Fibroblast of peridontal ligament (primary cell): ENCODE data around the gene XYLT1.

ENCODE experiments used
- DNase-seq: peaks from one replicate; pipeline ENCODE4 v3.0.0-alpha.2; 2010; ENCODE audit errors: extremely low read depth

The XYLT1 gene

DNA sequence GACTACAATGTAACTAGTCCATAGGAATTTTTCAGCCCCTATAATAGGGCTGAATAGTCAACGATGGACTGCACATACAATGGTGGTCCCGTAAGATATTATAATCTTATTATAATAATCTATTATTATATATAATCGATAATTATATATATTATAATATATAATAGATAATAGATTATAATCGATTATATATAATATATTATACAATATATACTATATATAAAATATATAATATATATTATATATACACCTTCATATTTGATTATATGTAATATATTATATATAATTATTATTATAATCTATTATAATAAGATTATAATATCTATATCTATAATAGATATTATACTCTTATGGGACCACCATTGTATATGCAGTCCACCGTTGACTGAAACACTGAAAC is 238.8 kb downstream of the XYLT1 start:
- DNase-seq, result no peak

DNA sequence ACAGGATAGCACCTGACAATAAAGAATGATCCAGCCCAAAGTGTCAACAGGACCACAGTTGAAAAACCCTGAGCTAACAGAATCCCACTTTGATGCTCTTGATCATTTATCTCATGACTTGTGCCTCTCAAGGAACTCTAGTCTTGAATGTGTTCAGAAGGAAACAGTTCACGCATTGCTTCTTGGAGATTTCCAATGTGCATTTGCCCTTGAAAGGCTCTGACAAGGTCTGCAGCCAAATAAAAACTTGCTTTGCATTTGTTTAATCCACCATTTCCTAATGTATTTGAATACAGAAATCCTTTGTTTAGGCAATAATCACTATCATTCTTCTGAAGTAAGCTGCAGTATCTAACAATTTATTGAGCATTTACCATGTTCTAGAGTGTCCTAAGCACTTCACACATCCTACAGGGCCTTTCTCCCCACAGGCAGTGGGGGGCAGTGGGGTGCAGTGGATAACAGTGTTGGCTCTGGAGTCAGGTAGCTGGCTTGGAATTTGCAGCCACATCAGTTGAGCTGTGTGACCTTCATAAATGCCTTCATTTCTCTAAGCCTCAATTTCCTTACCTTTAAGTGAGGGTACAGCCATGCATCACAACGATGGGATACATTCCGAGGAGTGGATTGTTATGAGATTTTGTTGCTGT is 239.7 kb downstream of the XYLT1 start:
- no peak for DNase-seq

DNA sequence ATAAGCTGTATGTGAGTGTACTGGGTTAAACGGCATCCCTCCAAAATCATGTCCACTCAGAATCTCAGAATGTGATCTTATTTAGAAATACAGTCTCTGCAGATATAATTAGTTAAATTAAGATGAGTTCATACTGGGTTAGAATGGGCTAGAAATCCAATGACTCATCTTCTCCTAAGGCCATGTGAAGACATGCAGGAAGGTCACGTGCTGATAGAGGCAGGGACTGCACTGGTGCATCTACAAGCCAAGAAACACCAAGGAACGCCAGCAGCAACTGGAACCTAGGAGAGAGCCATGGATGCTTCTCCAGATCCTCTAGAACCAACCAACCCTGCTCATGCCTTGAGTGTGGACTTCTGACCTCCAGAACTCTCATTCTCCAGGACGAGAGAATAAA is 241.0 kb downstream of the XYLT1 start:
- peak; percentile 44 for DNase-seq

DNA sequence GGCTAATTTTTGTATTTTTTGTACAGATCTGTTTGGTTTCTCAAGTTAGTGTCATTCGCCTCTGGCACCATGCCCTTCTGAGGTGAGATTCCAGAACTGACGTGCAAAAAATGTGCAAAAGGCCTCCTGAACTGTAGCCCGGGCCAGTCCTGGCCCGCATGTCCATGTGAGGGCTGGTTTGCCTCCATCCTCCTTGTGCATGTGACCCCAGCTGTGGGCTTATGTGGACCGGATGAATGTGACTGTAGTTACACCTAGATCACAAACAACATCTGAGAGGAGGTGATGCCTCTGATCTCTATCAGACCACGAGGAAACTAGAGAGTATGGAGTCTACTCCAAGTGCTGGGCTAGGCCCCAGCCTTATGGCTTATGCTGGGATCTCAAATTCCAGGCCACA is 241.6 kb downstream of the XYLT1 start:
- no peak for DNase-seq

DNA sequence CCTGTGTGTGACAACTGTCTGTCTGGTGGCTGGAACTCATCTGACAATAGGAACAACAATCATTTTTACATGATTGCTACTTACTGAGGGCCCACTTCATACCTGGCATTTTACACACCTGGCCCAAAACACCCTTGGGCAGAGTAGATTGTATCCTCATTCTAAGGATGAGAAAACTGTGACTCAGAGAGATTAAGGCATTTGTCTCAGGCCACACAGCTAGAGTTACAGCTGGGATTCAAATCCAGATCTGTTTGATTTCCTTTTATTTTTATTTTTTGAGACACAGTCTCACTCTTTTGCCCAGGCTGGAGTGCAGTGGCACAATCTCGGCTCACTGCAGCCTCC is 242.1 kb downstream of the XYLT1 start:
- DNase-seq, result no peak

DNA sequence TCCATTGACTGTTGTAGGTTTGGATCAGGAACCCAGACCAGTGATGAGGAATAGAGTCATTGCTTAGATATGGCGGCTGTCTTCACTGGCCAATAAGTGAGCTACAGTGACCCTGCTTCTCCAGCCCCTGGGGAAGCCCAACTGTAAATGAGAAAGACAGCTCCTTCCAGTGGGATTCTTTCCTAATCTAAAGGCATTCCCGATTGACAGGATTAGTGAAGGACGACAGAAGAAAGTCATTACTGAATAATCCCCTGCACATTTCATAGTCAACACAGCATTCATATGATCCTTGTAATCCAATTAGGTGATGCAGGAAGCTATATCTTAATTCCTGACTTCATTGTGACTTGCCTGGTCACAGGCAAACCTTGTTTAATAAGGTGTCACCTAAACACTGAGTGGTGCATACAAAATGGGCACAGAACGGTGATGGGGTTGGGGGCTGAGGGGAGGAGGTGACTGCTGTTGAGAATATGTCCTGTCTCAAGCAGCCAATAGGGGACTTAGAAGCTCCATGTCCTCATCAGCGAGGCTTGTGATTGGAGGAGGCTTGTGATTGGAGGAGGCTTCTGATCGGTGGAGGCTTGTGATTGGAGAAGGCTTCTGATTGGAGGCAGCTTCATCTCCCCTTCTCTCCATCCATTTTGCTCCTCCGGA is 242.6 kb downstream of the XYLT1 start:
- no peak for DNase-seq

DNA sequence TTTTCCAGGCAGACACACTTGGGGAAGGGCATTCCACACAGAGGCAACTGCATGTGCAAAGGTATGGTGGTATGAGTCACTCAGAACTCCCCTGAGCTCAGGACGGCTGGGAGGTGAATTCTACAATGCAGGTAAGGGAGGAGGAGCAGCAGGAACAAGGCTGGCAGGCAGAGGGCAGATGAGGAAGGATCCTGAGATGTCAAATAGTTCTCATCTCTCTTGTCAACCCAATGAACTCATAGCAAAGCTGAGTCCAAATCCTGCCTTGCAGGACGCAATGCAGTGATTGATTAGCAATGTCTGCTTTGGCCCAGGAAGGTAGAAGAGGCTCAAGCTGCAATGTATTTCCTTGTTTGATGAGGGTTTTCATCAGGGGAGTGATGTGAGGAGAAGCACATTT is 243.5 kb downstream of the XYLT1 start:
- DNase-seq, result no peak

DNA sequence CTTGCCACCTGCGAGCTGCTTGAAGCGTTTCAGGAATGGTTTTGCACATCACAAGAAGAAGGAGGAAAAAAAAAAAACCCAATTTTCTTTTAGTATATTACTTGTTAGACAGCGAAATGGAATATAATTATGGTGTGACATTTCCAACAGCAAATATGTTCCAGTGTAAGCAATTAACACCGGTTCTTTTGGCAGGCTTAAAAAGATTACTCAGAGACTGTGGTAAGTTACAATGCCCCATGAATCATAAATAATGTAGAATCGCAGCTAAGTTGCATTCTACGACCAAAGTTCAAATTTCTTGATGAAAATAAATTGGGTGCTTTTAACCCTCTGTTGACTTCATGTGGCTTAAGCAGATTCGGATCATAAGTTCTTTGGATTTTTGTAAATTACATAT is 245.2 kb downstream of the XYLT1 start:
- peak; percentile 59 for DNase-seq

DNA sequence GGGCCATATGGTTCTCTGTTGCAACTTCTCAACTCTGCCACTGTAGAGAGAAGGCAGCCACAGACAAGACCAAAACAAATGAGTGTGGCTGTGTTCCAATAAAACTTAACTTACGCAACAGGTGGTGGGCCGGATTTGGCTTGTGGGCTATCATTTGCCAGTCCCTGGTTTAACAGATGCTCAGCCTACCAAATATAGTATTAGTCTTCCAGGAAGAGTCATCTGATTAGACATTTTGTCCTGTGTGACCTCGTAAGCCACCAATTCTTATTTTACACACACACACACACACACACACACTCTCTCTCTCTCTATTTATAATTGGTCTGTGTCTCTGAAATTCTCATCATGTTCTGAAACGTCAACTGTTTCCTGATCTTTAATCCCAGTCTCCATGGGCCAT is 245.9 kb downstream of the XYLT1 start:
- peak; percentile 93 for DNase-seq

DNA sequence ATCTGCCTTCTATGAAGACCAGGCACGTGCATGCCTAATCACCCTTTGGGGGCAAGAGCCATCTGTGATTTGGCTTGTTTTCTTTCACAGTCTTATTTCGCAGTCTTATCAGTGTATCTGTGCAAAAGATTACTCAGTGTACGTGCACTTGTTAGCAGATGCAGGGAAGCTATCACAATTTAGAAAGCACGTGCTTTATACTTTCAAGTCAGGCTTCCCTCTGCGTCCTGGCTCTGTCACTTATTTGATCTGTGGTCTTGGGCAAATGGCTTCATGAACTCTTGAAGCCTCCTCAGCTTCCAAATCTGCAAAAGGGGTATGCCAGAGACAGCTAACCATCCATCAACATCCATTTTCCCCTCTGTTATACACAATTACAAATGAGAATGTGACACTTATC is 246.4 kb downstream of the XYLT1 start:
- no peak for DNase-seq

DNA sequence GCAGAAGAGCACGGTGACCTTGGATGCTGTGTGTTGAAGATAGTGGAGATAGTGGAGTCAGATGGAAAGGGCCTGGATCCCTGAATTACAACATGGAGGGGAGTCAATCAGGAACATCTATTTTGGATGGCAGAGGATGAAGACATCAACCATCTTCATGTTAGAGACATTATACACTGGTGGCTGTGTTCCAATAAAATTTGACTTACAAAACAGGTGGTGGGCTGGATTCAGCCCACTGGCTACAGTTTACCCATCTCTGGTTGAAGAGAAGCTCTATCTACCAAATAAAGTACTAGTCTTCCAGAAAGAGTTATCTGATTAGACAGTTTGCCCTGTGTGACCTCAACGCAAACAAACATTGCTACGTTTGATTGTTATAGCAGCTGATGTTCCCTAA is 247.2 kb downstream of the XYLT1 start:
- DNase-seq, result no peak

DNA sequence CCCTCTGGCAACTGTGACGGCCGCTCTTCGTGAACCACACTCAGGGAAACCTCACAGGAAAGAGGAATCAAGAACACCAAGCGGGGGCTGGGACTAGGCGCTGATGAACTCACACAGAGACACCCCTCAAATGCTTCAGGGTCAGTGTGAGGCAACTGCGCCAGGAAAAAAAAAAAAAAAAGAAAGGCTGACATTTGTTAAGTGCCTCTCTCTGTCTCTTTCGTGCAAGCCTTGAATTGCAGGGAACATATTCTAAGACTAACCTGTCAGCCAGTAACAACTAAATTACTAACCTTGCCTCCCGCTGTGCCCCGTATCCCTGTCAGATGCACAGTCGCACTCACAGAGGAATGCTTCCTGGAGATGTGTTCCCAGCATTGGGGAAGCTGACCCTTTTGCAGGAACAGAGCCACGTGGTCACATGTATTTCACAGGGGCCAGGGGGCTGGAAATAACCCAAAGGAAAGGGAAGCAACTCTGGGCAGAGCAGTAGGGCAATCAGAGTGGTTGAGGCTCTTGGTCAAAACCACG is 247.8 kb downstream of the XYLT1 start:
- no peak for DNase-seq

DNA sequence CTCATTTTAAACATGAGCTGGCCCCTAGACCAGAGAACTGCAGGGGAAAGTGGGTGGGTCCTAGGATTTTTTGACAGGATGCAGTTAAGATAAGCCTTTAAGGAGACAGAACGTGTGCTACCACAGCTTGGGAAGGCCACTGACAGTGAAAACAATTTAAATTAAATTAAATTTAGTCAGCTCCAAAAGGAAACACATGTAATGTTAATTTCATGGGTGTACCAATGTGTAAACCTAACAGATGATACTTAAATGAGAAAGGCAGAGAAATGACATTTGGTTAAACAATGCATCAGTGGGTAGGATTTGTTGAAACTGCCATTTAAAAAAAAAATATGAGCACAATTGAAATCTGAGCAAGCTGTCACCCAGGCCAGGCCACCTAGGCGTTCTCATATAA is 250.8 kb downstream of the XYLT1 start:
- no peak for DNase-seq

DNA sequence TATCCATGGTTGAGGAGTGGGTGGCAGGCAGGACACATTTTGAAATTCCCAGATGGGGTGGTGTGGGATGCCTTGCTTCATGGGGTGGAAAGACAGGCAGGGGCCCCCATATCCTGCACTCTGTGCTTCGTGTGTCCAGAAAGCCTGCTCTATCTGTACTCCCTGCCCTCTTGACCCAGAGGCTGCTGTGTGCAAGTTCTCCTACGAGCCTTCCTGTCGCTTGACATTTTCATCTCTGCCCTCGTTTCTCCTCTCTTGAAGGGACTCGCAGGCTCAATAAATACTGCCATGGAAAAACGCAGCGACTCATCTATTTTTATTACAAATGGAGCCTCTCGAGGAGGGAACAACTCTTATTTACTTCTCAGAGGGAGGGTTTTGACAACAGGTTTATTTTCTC is 254.8 kb downstream of the XYLT1 start:
- no peak for DNase-seq

DNA sequence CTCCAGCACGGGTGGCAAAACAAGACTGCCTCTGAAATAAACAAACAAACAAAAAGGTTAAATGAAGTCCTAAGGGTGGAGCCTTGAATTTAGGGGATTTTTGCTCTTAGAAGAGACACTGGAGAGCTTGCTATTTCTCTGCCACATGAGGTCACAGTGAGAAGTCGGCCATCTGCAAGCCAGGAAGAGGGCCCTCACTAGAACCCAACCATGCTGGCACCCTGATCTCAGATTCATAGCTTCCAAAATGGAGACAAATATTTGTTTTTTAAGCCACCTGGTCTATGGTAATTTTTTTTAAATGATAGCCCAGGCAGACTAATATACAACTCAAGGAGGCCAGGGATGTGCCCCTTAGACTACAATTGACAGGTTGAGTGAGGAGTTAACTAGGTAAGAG is 255.5 kb downstream of the XYLT1 start:
- no peak for DNase-seq

DNA sequence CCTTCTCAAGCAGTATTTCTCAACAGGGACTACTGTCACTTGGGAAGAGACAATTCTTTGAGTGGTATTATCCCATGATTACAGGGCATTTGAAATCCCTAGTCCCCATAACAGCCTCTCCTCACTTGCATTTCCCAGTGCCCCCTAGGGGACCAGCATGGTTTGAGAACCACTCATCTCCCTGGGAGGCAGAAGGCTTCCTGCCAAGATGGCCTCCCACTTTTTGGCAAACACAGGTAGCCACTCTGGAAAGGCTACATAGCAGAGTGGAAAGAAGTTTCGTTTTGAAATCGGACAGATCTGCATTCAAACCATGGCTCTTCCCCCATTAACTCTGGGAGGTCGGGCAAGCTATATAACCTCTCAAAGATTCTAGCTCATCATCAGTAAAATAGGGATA is 256.8 kb downstream of the XYLT1 start:
- no peak for DNase-seq

DNA sequence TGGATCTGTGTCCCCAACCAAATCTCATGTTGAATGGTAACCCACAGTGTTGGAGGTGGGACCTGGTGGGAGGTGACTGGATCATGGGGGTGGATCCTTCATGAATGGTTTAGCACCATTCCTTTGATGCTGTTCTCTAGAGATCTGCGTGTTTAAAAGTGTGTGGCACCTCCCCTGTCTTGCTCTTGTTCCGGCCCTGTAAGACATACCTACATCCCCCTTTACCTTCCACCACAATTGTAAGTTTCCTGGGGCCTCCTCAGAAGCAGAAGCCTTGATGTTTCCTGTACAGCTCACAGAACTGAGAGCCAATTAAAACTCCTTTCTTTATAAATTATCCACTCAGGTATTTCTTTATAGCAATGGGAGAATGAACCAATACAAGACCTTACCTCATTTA is 257.7 kb downstream of the XYLT1 start:
- no peak for DNase-seq

DNA sequence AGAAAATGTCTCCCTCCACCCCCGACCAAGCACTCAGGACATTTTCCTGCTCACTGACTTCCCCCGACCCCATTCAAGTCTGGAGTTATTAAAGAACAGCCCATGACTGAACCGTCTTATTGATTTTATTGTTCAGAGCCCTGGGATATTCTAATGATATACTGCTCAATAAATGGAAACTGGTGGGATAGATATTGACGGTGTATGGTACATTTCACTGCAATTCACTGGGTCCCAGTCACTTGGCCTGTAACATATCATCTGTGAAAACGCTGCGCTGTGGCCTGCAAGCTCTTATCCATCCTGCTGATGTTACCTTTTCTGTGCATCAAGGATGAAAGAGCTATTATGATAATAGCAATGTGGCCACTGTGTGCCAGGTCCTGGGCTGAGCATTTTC is 258.2 kb downstream of the XYLT1 start:
- no peak for DNase-seq

DNA sequence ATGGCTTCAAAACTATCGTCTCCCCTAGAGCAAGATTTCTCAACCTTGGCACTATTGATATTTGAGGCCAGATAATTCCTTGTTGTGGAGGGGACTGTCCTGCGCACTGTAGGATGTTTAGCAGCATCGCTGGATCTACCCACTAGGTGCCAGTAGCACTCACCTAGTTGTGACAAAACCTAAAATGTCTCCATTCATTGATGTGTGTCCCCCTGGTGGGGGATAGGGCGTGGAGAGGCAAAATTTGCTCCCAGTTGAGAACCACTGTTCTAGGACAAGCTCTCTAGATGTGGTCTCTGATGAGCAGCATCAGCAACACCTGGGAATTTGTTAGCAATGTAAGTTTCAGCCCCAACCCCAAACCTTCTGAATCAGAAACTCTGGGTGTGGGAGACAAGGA is 259.0 kb downstream of the XYLT1 start:
- no peak for DNase-seq

DNA sequence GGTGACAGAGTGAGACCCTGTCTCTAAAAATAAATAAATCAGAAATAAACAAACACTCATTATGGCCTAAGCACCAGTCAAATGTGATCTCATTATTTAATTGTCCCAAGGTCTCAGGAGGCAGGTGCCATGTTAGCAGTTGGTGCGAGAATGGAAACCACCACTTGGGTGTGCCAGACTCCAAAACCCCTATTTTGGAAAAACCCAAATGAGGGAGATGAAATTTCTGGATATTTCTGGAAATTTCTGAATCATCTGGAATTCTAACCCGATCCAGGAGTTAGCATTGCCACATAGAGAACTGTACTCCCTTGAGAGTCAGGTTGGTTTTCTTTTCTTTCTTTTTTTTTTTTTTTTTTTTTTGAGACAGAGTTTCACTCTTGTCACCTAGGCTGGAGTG is 264.0 kb downstream of the XYLT1 start:
- DNase-seq, result peak; percentile 41

DNA sequence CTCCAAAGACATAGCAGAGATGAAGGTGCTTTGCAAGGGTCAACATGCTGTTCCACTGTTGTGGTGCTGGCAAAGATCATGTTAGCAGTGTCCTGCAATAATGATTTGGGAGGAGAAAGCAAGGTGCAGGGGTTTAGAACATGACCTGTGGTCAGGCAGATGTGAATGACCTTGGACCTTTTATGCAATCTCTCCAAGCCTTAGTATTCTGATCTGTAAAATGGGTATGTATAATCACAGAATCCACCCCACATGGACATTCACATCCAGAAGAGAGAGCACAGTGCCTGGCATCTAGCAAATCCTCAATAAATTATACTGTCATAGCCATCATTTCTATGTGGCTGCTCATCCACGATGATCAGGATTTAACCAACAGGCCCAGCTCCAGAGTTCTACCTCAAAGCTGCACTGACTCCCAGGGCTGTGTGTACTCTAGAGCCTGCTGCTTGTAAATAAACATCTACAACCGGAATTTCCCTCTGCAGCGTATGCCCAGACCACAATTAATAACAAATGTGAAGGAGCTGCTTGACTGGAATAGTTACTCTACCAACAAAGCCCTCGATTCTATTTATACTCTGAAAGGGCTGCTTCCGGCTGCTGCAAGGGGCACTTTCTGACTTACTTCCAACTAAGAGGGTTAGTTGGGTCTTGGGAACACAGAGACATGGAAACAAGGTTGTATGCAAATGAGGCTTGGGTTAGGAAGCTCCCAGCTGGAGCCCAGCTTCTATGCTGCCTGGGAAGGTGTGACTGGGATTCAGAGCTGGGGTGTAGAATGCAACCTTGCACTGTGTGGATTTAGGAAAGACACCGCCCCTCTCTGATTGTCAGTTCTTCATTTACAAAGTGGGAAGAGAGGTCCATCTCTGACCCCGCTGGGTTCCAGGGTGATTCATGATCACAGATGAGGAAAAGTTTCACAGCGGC is 265.2 kb downstream of the XYLT1 start:
- peak; percentile 94 for DNase-seq

DNA sequence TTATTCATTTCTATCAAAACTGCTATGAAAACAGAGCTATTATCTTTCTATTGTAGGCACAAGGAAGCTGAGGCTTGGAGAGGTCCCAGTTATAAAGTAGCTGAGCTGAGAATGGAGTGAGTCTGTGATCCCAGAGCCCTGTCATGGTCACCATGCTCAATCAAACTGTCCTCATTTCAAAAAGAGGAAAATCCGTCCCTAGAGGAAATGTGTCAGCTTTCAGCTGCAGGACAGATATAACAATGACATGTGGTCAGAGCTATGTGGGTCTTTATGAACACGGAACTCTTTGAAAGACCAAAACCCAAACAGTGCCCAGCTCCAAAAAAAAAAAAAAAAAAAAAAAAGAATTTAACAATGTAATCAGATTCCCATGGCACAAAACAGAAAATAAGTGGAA is 266.1 kb downstream of the XYLT1 start:
- no peak for DNase-seq

DNA sequence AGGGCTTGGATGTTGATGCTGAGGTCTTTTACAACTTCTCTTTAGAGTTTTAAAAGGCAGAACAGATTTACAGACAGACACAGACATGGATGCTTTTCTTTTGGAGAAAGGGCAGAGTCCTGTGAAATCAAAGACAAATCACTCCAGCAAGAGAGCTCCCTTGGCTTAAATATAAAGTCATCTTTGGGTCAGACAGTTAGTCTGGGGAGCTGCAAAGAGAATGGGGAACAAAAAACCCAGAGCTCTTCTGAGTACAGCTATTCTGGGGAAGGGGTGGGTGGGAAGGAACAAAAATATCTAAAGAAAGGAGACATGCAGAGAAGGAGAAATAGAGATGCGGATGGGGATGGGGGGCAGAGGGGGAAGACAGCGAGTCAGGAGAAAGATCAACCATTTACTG is 266.6 kb downstream of the XYLT1 start:
- no peak for DNase-seq
